H1 (cell line): ENCODE measurements around the gene NMT2. TPM values are rescaled to one million over a fixed set of nuclear protein-coding genes. Genes with fewer than 3 reads are reported as not detected.

Experiments
- ASH2L ChIP-seq: fragments of 200-600, 300-600 bp; sonication (generic); IDR thresholded peaks from one replicate; pipeline ENCODE4 v1.7.1; 2017; ENCODE audit warnings: low read length
- CHD2 ChIP-seq: IDR thresholded peaks from 2 replicates; pipeline ENCODE4 v1.6.1; 2012; ENCODE audit warnings: low read length, improper control_type of control experiment
- EP300 ChIP-seq, 2 experiments: IDR thresholded peaks; 1 replicate in 1 of 2; 2 replicates in 1 of 2; pipeline ENCODE4 v1.6.1; 2011 to 2012; ENCODE audit warnings: low read depth in 2 of 2, low read length in 2 of 2, mild to moderate bottlenecking in 2 of 2, borderline replicate concordance in 1 of 2, inconsistent platforms in 1 of 2, moderate library complexity in 1 of 2
- KDM5A ChIP-seq: fragments of 200-600 bp; IDR thresholded peaks from 2 replicates; pipeline ENCODE4 v1.7.1; 2012; ENCODE audit warnings: mild to moderate bottlenecking, low read length, inconsistent platforms, mixed read lengths
- POU5F1 ChIP-seq: IDR thresholded peaks from 2 replicates; pipeline ENCODE4 v1.6.1; 2011; ENCODE audit warnings: low read depth, mild to moderate bottlenecking, low read length, moderate library complexity
- SAP30 ChIP-seq: fragments of 300-600 bp; sonication (generic); IDR thresholded peaks from 2 replicates; pipeline ENCODE4 v1.7.1; 2012; ENCODE audit warnings: low read length, moderate library complexity, mild to moderate bottlenecking, inconsistent platforms; ENCODE audit not compliant: insufficient read depth, insufficient replicate concordance
- SP2 ChIP-seq: IDR thresholded peaks from 2 replicates; pipeline ENCODE4 v1.6.1; 2012; ENCODE audit warnings: mild to moderate bottlenecking, low read length, inconsistent platforms
- polyA plus RNA-seq, 7 experiments: library from polyadenylated mRNA; depleted of rRNA in 3 of 7; stranded (reverse) in 5 of 7; unstranded in 2 of 7; fragments of >200 nt in 5 of 7; fragments of 200-250 nt in 2 of 7; gene quantifications; 1 replicate in 5 of 7; 2 replicates in 1 of 7; 4 replicates in 1 of 7; pipeline versions ENCODE4 v1.2.1 to v1.2.3, GENCODE V29; 2011 to 2013; ENCODE audit warnings: missing spikeins in 2 of 7, mixed read lengths in 2 of 7
- total RNA-seq: library from RNA; stranded (reverse); fragmentation: NEBNext Ultra II Directional; extraction: Animal tissue kit (Norgen Biotek cat#: 25700); gene quantifications from 2 replicates; pipeline ENCODE4 v1.2.1, GENCODE V29; 2021
- TF ChIP-seq, protein P1 (sequence below): fragments of 300-600 bp; sonication (generic); IDR thresholded peaks from 2 replicates; pipeline ENCODE4 v1.7.1; 2012; ENCODE audit warnings: low read length, moderate library complexity, mild to moderate bottlenecking, inconsistent platforms; ENCODE audit not compliant: insufficient replicate concordance
- TF ChIP-seq, protein P2 (sequence below): IDR thresholded peaks from 2 replicates; pipeline ENCODE4 v1.6.1; 2012; ENCODE audit warnings: inconsistent platforms

NMT2 gene
- total and polyA plus RNA-seq, 2 of the 8 experiments (the other 6 are each of a cell fraction or from before 2014, with no cell fraction given), result 4.4 to 15.4 TPM

DNA sequence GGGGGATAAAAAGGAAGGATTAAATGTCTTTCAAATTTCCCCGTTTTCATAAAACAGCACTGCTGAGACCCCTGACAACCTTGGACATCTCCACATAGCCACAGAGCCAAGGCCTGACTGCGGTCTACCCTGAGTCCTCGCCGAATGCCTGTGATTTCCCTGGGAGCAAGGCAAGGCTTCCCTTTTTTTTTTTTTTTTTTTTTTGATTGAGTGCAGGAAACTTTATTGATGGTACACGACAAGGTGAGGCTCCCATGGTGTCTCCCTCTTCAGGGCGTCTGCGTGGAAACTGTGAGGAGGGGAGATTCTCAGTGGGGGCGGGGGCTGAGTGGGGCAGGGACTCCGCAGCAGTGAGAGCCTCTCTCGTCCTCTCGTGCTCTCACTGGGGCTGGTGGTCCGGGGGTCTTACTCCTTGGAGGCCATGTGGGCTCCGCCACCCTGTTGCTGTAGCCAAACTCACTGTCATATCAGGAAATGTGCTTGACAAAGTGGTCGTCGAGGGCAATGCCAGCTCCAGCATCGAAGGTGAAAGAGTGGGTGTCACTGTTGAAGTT is 75.6 kb downstream of the NMT2 start (continued):
- TF ChIP-seq, protein P1, sequence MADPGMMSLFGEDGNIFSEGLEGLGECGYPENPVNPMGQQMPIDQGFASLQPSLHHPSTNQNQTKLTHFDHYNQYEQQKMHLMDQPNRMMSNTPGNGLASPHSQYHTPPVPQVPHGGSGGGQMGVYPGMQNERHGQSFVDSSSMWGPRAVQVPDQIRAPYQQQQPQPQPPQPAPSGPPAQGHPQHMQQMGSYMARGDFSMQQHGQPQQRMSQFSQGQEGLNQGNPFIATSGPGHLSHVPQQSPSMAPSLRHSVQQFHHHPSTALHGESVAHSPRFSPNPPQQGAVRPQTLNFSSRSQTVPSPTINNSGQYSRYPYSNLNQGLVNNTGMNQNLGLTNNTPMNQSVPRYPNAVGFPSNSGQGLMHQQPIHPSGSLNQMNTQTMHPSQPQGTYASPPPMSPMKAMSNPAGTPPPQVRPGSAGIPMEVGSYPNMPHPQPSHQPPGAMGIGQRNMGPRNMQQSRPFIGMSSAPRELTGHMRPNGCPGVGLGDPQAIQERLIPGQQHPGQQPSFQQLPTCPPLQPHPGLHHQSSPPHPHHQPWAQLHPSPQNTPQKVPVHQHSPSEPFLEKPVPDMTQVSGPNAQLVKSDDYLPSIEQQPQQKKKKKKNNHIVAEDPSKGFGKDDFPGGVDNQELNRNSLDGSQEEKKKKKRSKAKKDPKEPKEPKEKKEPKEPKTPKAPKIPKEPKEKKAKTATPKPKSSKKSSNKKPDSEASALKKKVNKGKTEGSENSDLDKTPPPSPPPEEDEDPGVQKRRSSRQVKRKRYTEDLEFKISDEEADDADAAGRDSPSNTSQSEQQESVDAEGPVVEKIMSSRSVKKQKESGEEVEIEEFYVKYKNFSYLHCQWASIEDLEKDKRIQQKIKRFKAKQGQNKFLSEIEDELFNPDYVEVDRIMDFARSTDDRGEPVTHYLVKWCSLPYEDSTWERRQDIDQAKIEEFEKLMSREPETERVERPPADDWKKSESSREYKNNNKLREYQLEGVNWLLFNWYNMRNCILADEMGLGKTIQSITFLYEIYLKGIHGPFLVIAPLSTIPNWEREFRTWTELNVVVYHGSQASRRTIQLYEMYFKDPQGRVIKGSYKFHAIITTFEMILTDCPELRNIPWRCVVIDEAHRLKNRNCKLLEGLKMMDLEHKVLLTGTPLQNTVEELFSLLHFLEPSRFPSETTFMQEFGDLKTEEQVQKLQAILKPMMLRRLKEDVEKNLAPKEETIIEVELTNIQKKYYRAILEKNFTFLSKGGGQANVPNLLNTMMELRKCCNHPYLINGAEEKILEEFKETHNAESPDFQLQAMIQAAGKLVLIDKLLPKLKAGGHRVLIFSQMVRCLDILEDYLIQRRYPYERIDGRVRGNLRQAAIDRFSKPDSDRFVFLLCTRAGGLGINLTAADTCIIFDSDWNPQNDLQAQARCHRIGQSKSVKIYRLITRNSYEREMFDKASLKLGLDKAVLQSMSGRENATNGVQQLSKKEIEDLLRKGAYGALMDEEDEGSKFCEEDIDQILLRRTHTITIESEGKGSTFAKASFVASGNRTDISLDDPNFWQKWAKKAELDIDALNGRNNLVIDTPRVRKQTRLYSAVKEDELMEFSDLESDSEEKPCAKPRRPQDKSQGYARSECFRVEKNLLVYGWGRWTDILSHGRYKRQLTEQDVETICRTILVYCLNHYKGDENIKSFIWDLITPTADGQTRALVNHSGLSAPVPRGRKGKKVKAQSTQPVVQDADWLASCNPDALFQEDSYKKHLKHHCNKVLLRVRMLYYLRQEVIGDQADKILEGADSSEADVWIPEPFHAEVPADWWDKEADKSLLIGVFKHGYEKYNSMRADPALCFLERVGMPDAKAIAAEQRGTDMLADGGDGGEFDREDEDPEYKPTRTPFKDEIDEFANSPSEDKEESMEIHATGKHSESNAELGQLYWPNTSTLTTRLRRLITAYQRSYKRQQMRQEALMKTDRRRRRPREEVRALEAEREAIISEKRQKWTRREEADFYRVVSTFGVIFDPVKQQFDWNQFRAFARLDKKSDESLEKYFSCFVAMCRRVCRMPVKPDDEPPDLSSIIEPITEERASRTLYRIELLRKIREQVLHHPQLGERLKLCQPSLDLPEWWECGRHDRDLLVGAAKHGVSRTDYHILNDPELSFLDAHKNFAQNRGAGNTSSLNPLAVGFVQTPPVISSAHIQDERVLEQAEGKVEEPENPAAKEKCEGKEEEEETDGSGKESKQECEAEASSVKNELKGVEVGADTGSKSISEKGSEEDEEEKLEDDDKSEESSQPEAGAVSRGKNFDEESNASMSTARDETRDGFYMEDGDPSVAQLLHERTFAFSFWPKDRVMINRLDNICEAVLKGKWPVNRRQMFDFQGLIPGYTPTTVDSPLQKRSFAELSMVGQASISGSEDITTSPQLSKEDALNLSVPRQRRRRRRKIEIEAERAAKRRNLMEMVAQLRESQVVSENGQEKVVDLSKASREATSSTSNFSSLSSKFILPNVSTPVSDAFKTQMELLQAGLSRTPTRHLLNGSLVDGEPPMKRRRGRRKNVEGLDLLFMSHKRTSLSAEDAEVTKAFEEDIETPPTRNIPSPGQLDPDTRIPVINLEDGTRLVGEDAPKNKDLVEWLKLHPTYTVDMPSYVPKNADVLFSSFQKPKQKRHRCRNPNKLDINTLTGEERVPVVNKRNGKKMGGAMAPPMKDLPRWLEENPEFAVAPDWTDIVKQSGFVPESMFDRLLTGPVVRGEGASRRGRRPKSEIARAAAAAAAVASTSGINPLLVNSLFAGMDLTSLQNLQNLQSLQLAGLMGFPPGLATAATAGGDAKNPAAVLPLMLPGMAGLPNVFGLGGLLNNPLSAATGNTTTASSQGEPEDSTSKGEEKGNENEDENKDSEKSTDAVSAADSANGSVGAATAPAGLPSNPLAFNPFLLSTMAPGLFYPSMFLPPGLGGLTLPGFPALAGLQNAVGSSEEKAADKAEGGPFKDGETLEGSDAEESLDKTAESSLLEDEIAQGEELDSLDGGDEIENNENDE, result no peak
- TF ChIP-seq, protein P2, sequence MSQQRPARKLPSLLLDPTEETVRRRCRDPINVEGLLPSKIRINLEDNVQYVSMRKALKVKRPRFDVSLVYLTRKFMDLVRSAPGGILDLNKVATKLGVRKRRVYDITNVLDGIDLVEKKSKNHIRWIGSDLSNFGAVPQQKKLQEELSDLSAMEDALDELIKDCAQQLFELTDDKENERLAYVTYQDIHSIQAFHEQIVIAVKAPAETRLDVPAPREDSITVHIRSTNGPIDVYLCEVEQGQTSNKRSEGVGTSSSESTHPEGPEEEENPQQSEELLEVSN, result no peak
- no peak for TF ChIP-seq SAP30
- no peak for TF ChIP-seq EP300 (IDR thresholded peaks at IDR 0.05; ENCODE audit: borderline replicate concordance in 1 of 2, low read depth in 2 of 2, low read length in 2 of 2)
- no peak for TF ChIP-seq KDM5A
- no peak for TF ChIP-seq POU5F1
- TF ChIP-seq SP2, result no peak
- no peak for TF ChIP-seq CHD2
- no peak for TF ChIP-seq ASH2L
